GM12878 (cell line): ENCODE data around the gene HOOK1.

Experiments
- BHLHE40 ChIP-seq, 2 experiments: fragments of 450-650 bp in 1 of 2; IDR thresholded peaks; 2 replicates each; pipeline ENCODE4 v1.6.1; 2011 to 2017; ENCODE audit warnings: low read depth in 2 of 2, borderline replicate concordance in 1 of 2, improper control_type of control experiment in 1 of 2, low read length in 1 of 2, mild to moderate bottlenecking in 1 of 2
- CBX3 ChIP-seq: fragments of 200-600 bp; sonication (generic); IDR thresholded peaks from 2 replicates; pipeline ENCODE4 v1.6.1; 2016; ENCODE audit warnings: low read depth, borderline replicate concordance
- CREB1 ChIP-seq: IDR thresholded peaks from 2 replicates; pipeline ENCODE4 v1.6.1; 2012; ENCODE audit warnings: low read depth, mild to moderate bottlenecking, inconsistent platforms
- CTCF ChIP-seq, 3 experiments: IDR thresholded peaks in 2 of 3; conservative IDR thresholded peaks in 1 of 3; 2 replicates each; pipeline ENCODE4 v1.5.1; 2011; ENCODE audit warnings: low read depth in 3 of 3, low read length in 3 of 3, mild to moderate bottlenecking in 3 of 3, control low read depth in 2 of 3, moderate library complexity in 2 of 3, inconsistent platforms in 1 of 3, mixed read lengths in 1 of 3; ENCODE audit not compliant: control insufficient read depth in 2 of 3, insufficient read depth in 1 of 3; ENCODE audit errors: extremely low read depth in 1 of 3
- EGR1 ChIP-seq, 2 experiments: IDR thresholded peaks; 1 replicate in 1 of 2; 2 replicates in 1 of 2; pipeline ENCODE4 v1.6.1; 2011 to 2012; ENCODE audit warnings: low read depth in 2 of 2, low read length in 2 of 2, borderline replicate concordance in 1 of 2, mild to moderate bottlenecking in 1 of 2, moderate library complexity in 1 of 2
- SUPT20H ChIP-seq: IDR thresholded peaks from 2 replicates; pipeline ENCODE4 v1.6.1; 2011; ENCODE audit warnings: low read depth, mild to moderate bottlenecking, low read length, moderate library complexity, borderline replicate concordance; ENCODE audit not compliant: control insufficient read depth
- ZNF24 ChIP-seq: fragments of 450-650 bp; IDR thresholded peaks from 2 replicates; pipeline ENCODE4 v1.6.1; 2017; ENCODE audit warnings: antibody characterized with exemption, mild to moderate bottlenecking

DNA sequence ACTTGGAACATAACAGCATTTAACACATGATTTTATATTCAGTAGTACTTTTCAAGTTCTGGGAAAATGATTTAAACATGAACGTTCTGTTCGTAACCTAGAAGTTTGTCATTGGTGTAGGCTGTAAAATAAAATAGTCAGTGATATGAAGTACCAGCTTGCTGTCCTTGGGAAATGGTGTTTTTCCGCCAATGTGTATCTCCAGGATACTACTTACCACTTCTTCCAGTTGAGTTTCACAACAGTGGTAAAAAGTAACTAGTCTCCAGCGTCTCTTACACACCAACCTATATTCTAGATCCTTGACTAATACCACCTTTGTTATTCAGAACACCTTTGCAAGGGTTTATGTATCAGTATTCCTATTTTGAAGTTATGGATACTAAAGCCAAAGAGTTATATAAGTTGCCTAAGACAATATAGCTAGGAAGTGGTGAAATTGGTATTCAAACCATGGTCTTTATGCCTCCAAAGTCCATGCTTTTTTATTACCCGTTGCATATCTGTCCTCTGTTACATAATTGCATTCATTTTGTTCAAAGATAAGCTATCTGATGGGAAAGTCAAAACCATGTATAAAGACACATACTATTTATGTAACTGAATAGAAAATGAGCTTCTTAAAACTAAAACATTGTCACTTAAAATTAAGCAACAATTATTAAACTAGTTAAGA, 43.1 kb downstream of the HOOK1 start:
- TF ChIP-seq CREB1 (no peak), CBX3 (no peak), SUPT20H (no peak), EGR1 (IDR thresholded peaks at IDR 0.05; ENCODE audit: borderline replicate concordance in 1 of 2, low read depth in 2 of 2, low read length in 2 of 2) (no peak), CTCF (IDR thresholded peaks at IDR 0.05 in 2 of 3, conservative IDR thresholded peaks at IDR 0.05 in 1 of 3; ENCODE audit: control insufficient read depth in 2 of 3, extremely low read depth in 1 of 3, insufficient read depth in 1 of 3, low read depth in 3 of 3, low read length in 3 of 3) (no peak), BHLHE40 (IDR thresholded peaks at IDR 0.05; ENCODE audit: borderline replicate concordance in 1 of 2, low read depth in 2 of 2, low read length in 1 of 2) (no peak), ZNF24 (no peak)
